GM12878 (cell line): ENCODE measurements around the gene RNPS1. TPM values are rescaled to one million over a fixed set of nuclear protein-coding genes. Genes with fewer than 3 reads are reported as not detected.

Source experiments
- ATAC-seq: fragments of 200-7000 bp; cut with Tn5 transposase; 3 replicates; pipeline ENCODE4 v1.9.1; 2020; ENCODE audit warnings: mild to moderate bottlenecking, moderate library complexity
- BruUV-seq: library from RNA; stranded (reverse); fragments of 400-500 nt; replicated peaks from 2 replicates; lab custom pipeline; 2021; lab: Mats Ljungman, UMichigan
- CTCF ChIA-PET: fragments of 300-600 bp; sonication (Branson Sonifier 250); formaldehyde crosslinking; extraction: SDS; loops from one replicate; lab custom pipeline; 2021; ENCODE audit warnings: inconsistent platforms; lab: Yijun Ruan, JAX
- POLR2A ChIA-PET: fragments of 350-600 bp; formaldehyde crosslinking; extraction: SDS; loops from one replicate; lab custom pipeline; 2021; ENCODE audit warnings: inconsistent platforms; lab: Charles Lee
- RAD21 ChIA-PET: fragments of 300-600 bp; sonication (Branson Sonifier 250); formaldehyde crosslinking; loops from one replicate; lab custom pipeline; 2023; ENCODE audit warnings: antibody characterized with exemption; ENCODE audit not compliant: unreplicated experiment; lab: Charles Lee
- SMC1A ChIA-PET: fragments of 300-600 bp; sonication (Branson Sonifier 250); formaldehyde crosslinking; loops from one replicate; lab custom pipeline; 2023; ENCODE audit not compliant: unreplicated experiment, uncharacterized antibody; lab: Charles Lee
- DNase-seq: peaks from one replicate; pipeline ENCODE4 v3.0.0-alpha.2; 2011; ENCODE audit warnings: low read depth, low spot score
- FAIRE-seq: peaks from 3 replicates; lab custom pipeline; 2011; peaks lifted over from hg19 to GRCh38; lab: Jason Lieb, UNC
- H2AFZ ChIP-seq: 2 replicates; pipeline ENCODE4 v1.6.0; 2011; ENCODE audit warnings: low read depth, low read length, control low read depth; ENCODE audit not compliant: control insufficient read depth
- H3K27ac ChIP-seq: 2 replicates; pipeline ENCODE4 v1.5.1; 2011; ENCODE audit warnings: control low read depth; ENCODE audit not compliant: control insufficient read depth, insufficient read depth
- H3K27me3 ChIP-seq, 2 experiments: replicated peaks in 1 of 2; 2 replicates each; pipeline versions ENCODE4 v1.6.0 to v1.6.1; 2011; ENCODE audit warnings: low read length in 1 of 2; ENCODE audit not compliant: control insufficient read depth in 2 of 2, insufficient read depth in 2 of 2
- H3K36me3 ChIP-seq, 2 experiments: 2 replicates each; pipeline ENCODE4 v1.5.1; 2011; ENCODE audit warnings: low read length in 1 of 2; ENCODE audit not compliant: control insufficient read depth in 2 of 2, insufficient read depth in 2 of 2
- H3K4me1 ChIP-seq: 2 replicates; pipeline ENCODE4 v1.6.1; 2011; ENCODE audit warnings: mild to moderate bottlenecking, low read length, moderate library complexity, mixed read lengths; ENCODE audit not compliant: control insufficient read depth, insufficient read depth
- H3K4me2 ChIP-seq: 2 replicates; pipeline ENCODE4 v1.6.0; 2011; ENCODE audit warnings: control low read depth; ENCODE audit not compliant: control insufficient read depth, insufficient read depth
- H3K4me3 ChIP-seq: fragments of 200-600 bp; sonication (generic); 2 replicates; pipeline ENCODE4 v1.5.1; 2016
- H3K79me2 ChIP-seq: 2 replicates; pipeline ENCODE4 v1.6.0; 2011; ENCODE audit warnings: low read length; ENCODE audit not compliant: control insufficient read depth, insufficient read depth
- H3K9ac ChIP-seq: 2 replicates; pipeline ENCODE4 v1.8.0; 2011; ENCODE audit warnings: low read length, control low read depth, mixed read lengths; ENCODE audit not compliant: control insufficient read depth, insufficient read depth
- H3K9me3 ChIP-seq: replicated peaks from 3 replicates; pipeline ENCODE4 v1.5.1; 2011; ENCODE audit warnings: mild to moderate bottlenecking, low read length; ENCODE audit not compliant: control insufficient read depth, insufficient read depth
- H4K20me1 ChIP-seq: 2 replicates; pipeline ENCODE4 v1.6.0; 2011; ENCODE audit not compliant: control insufficient read depth, insufficient read depth
- CREM ChIP-seq: IDR thresholded peaks from 2 replicates; pipeline ENCODE4 v1.6.1; 2014; ENCODE audit warnings: antibody characterized with exemption, low read depth
- EP300 ChIP-seq, 2 experiments: fragments of 150-350 bp in 1 of 2; IDR thresholded peaks; 2 replicates each; pipeline ENCODE4 v1.6.1; 2011 to 2012; ENCODE audit warnings: low read depth in 2 of 2, low read length in 2 of 2, borderline replicate concordance in 1 of 2, improper control_type of control experiment in 1 of 2, inconsistent platforms in 1 of 2; ENCODE audit not compliant: control insufficient read depth in 1 of 2
- LARP7 ChIP-seq: fragments of 450-650 bp; IDR thresholded peaks from 2 replicates; pipeline ENCODE4 v1.6.1; 2017; ENCODE audit warnings: mild to moderate bottlenecking
- MEF2A ChIP-seq: IDR thresholded peaks from 2 replicates; pipeline ENCODE4 v1.6.1; 2011; ENCODE audit warnings: low read depth, mild to moderate bottlenecking, low read length, moderate library complexity; ENCODE audit not compliant: insufficient read depth
- MYB ChIP-seq: fragments of 150-350 bp; IDR thresholded peaks from 2 replicates; pipeline ENCODE4 v1.6.1; 2014; ENCODE audit warnings: mild to moderate bottlenecking, low read depth, low read length, borderline replicate concordance
- NFYB ChIP-seq: IDR thresholded peaks from 2 replicates; pipeline ENCODE4 v1.6.1; 2011; ENCODE audit warnings: low read depth, mild to moderate bottlenecking, low read length, improper control_type of control experiment, moderate library complexity; ENCODE audit not compliant: insufficient read depth
- POLR2A ChIP-seq: IDR thresholded peaks from 2 replicates; pipeline ENCODE4 v1.6.1; 2011; ENCODE audit warnings: low read depth, mild to moderate bottlenecking, low read length
- POU2F2 ChIP-seq: IDR thresholded peaks from 3 replicates; pipeline ENCODE4 v1.6.1; 2011; ENCODE audit warnings: low read depth, mild to moderate bottlenecking, low read length, borderline replicate concordance
- RB1 ChIP-seq: fragments of 450-650 bp; formaldehyde crosslinking; IDR thresholded peaks from 2 replicates; pipeline ENCODE4 v1.6.1; 2017; ENCODE audit warnings: mild to moderate bottlenecking, borderline replicate concordance
- SMAD5 ChIP-seq: IDR thresholded peaks from 2 replicates; pipeline ENCODE4 v1.6.1; 2016; ENCODE audit warnings: antibody characterized with exemption, low read depth
- STAT1 ChIP-seq: fragments of 450-650 bp; conservative IDR thresholded peaks from 2 replicates; pipeline ENCODE4 v1.6.1; 2014; ENCODE audit warnings: antibody characterized with exemption, mild to moderate bottlenecking
- TARDBP ChIP-seq: IDR thresholded peaks from 2 replicates; pipeline ENCODE4 v1.6.1; 2016; ENCODE audit warnings: borderline replicate concordance
- YY1 ChIP-seq: IDR thresholded peaks from 2 replicates; pipeline ENCODE4 v1.6.1; 2011; ENCODE audit warnings: low read depth, mild to moderate bottlenecking, low read length
- WGBS: methylation state at CpG from one replicate; pipeline ENCODE4 v1.1.6; 2016; ENCODE audit warnings: low lambda C conversion rate; ENCODE audit not compliant: insufficient replicate concordance, insufficient coverage; ENCODE audit errors: missing lambda C conversion rate; 5-methylcytosine and 5-hydroxymethylcytosine counted together
- in situ Hi-C: fragments of 300-500 bp; cut with MboI; formaldehyde crosslinking; loops from 9 replicates; pipeline ENCODE4 v1.14.3; 2018; ENCODE audit warnings: mixed read lengths
- intact Hi-C: fragments of 100-400 bp; cut with micrococcal nuclease; formaldehyde crosslinking; loops from one replicate; pipeline ENCODE4 v1.14.2; 2022; ENCODE audit not compliant: unreplicated experiment
- polyA plus RNA-seq, 11 experiments: library from polyadenylated mRNA; depleted of rRNA in 4 of 11; unstranded in 6 of 11; stranded (reverse) in 5 of 11; fragments of >200 nt; fragmentation: Nextera tagmentation in 4 of 11; fragmentation: Illumina TruSeq in 1 of 11; extraction: Ambion mirVana in 4 of 11; extraction: Trizol in 1 of 11; gene quantifications; 1 replicate in 1 of 11; 2 replicates in 10 of 11; pipeline versions ENCODE4 v1.2.1 to v1.2.3, GENCODE V29; 2011 to 2016; ENCODE audit warnings: inconsistent platforms in 2 of 11, missing spikeins in 2 of 11, low read depth in 1 of 11
- total RNA-seq, 4 experiments: library from RNA; depleted of rRNA in 3 of 4; stranded (reverse); fragments of >200 nt in 3 of 4; fragmentation: Illumina TruSeq in 1 of 4; extraction: Trizol in 1 of 4; gene quantifications; 2 replicates each; pipeline versions ENCODE4 v1.2.1 to v1.2.3, GENCODE V29; 2013 to 2021
- TF ChIP-seq, protein P1 (sequence below): fragments of 450-650 bp; IDR thresholded peaks from 2 replicates; pipeline ENCODE4 v1.6.1; 2017; ENCODE audit warnings: low read depth, mild to moderate bottlenecking, moderate library complexity
- TF ChIP-seq, protein P2 (sequence below): fragments of 450-650 bp; formaldehyde crosslinking; IDR thresholded peaks from 2 replicates; pipeline ENCODE4 v1.4.0; 2022; ENCODE audit warnings: mild to moderate bottlenecking, moderate library complexity
- TF ChIP-seq, protein P3 (sequence below): fragments of 450-650 bp; conservative IDR thresholded peaks from 2 replicates; pipeline ENCODE4 v1.6.1; 2017; ENCODE audit warnings: mild to moderate bottlenecking, moderate library complexity

The RNPS1 gene
- total and polyA plus RNA-seq, 10 of the 15 experiments (the other 5 are each of a cell fraction or from before 2014, with no cell fraction given) = 38.2 to 359 (median 188) TPM

DNA sequence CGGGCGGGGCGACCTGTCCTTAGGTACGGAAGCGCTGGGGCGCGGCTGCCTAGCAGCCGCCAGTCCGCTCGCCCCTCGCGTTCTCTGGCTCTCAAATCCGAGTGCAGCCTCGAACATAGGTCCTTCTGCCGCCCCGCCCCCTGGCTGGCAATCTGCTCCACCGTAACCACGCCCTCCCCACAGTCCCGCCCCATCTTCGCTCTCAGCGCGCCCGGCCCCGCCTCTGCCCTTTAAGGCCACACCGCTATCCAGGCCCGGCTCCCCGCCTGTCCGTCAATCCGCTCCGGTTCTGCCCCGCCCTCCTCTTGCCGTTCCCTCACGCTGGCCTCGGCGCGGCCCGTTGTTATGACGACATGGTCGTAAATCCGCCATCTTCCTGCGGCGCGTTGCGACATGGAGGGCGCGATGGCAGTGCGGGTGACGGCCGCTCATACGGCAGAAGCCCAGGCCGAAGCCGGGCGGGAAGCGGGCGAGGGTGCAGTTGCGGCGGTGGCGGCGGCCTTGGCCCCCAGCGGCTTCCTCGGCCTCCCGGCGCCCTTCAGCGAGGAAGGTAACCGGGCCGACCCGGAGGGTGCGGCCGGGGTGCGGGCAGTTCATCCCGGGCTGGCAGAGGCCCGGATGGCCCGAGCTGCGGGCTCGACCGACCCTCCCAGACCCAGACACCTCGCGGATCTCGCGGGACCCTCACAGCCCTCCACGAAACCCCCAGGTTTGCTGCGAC lies 44.5 kb downstream of the RNPS1 start, which contains the start of gene E4F1:
Gene E4F1 (plus strand): TSS at position 371 of the 721 bp plus-strand sequence. CDS start 23 bp downstream, at position 394.
- intact Hi-C loops = loop anchor here (2.0 kb wide), 1 partner anchor 27 kb away; the partner anchor contains the start of gene ECI1
- DNase-seq = peak; percentile 97
- ChIA-PET CTCF (interaction anchor here (1.3 kb wide), 1 partner anchor 29 kb away, joined by 3 read pairs; no protein-coding TSS in a partner anchor), RAD21 (no interaction called here), SMC1A (interaction anchor here (1.1 kb wide), 1 partner anchor 9 kb away, joined by 3 read pairs; the partner anchor contains the start of gene PGP), POLR2A (no interaction called here)
- peak within 1 kb of the TSS; percentile 88 for H3K4me2 ChIP-seq
- H3K4me1 ChIP-seq = peaks cover 5% of the 10 kb centered on the region; the same call in 1 of the 2 replicates
- peaks cover 27% of the 10 kb centered on the region for H3K79me2 ChIP-seq
- FAIRE-seq = peak; percentile 99
- H3K27me3 ChIP-seq = no peaks in the 10 kb centered on the region
- ATAC-seq = peak; percentile 98
- H3K9ac ChIP-seq = peak within 1 kb of the TSS; percentile 87
- peak within 1 kb of the TSS; percentile 86 for H2AFZ ChIP-seq
- WGBS = 1% methylated on average over 65 of the region's 82 CpGs
- no peaks in the 10 kb centered on the region for H4K20me1 ChIP-seq
- no TSS peak for BruUV-seq
- peak within 1 kb of the TSS; percentile 78 for H3K27ac ChIP-seq
- H3K4me3 ChIP-seq = peak within 1 kb of the TSS; percentile 96
- in situ Hi-C loops = no loop called here
- H3K36me3 ChIP-seq = peaks cover 0 to 3% of the 10 kb centered on the region in 2 experiments; a peak in 3 of 4 replicates
- no peaks in the 10 kb centered on the region for H3K9me3 ChIP-seq
- TF ChIP-seq, protein P1, sequence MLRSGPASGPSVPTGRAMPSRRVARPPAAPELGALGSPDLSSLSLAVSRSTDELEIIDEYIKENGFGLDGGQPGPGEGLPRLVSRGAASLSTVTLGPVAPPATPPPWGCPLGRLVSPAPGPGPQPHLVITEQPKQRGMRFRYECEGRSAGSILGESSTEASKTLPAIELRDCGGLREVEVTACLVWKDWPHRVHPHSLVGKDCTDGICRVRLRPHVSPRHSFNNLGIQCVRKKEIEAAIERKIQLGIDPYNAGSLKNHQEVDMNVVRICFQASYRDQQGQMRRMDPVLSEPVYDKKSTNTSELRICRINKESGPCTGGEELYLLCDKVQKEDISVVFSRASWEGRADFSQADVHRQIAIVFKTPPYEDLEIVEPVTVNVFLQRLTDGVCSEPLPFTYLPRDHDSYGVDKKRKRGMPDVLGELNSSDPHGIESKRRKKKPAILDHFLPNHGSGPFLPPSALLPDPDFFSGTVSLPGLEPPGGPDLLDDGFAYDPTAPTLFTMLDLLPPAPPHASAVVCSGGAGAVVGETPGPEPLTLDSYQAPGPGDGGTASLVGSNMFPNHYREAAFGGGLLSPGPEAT = peak; percentile 61; the same call in 1 of the 2 replicates
- TF ChIP-seq STAT1 (0 out of 2 replicates have a peak, but pooled peaks have one; percentile 75), CREM (peak; percentile 96), NFYB (peak; percentile 20; the same call in 1 of the 2 replicates), SMAD5 (peak; percentile 50; the same call in 1 of the 2 replicates), POLR2A (peak; percentile 99), MEF2A (0 out of 2 replicates have a peak, but pooled peaks have one; percentile 16), POU2F2 (peak; percentile 86; the same call in 2 of the 3 replicates), YY1 (peak; percentile 94), LARP7 (peak; percentile 86; the same call in 1 of the 2 replicates), RB1 (peak; percentile 97), MYB (no peak), EP300 (IDR thresholded peaks at IDR 0.05; ENCODE audit: borderline replicate concordance in 1 of 2, control insufficient read depth in 1 of 2, low read depth in 2 of 2, low read length in 2 of 2) (peak in 1 of 2 experiments; percentile 41; a peak in 1 of 4 replicates), TARDBP (peak; percentile 44; the same call in 1 of the 2 replicates)
- TF ChIP-seq, protein P2, sequence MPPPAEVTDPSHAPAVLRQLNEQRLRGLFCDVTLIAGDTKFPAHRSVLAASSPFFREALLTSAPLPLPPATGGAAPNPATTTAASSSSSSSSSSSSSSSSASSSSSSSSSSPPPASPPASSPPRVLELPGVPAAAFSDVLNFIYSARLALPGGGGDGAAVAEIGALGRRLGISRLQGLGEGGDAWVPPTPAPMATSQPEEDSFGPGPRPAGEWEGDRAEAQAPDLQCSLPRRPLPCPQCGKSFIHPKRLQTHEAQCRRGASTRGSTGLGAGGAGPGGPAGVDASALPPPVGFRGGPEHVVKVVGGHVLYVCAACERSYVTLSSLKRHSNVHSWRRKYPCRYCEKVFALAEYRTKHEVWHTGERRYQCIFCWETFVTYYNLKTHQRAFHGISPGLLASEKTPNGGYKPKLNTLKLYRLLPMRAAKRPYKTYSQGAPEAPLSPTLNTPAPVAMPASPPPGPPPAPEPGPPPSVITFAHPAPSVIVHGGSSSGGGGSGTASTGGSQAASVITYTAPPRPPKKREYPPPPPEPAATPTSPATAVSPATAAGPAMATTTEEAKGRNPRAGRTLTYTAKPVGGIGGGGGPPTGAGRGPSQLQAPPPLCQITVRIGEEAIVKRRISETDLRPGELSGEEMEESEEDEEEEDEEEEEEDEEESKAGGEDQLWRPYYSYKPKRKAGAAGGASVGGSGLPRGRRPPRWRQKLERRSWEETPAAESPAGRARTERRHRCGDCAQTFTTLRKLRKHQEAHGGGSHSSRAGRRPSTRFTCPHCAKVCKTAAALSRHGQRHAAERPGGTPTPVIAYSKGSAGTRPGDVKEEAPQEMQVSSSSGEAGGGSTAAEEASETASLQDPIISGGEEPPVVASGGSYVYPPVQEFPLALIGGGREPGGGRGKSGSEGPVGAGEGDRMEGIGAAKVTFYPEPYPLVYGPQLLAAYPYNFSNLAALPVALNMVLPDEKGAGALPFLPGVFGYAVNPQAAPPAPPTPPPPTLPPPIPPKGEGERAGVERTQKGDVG = no peak
- TF ChIP-seq, protein P3, sequence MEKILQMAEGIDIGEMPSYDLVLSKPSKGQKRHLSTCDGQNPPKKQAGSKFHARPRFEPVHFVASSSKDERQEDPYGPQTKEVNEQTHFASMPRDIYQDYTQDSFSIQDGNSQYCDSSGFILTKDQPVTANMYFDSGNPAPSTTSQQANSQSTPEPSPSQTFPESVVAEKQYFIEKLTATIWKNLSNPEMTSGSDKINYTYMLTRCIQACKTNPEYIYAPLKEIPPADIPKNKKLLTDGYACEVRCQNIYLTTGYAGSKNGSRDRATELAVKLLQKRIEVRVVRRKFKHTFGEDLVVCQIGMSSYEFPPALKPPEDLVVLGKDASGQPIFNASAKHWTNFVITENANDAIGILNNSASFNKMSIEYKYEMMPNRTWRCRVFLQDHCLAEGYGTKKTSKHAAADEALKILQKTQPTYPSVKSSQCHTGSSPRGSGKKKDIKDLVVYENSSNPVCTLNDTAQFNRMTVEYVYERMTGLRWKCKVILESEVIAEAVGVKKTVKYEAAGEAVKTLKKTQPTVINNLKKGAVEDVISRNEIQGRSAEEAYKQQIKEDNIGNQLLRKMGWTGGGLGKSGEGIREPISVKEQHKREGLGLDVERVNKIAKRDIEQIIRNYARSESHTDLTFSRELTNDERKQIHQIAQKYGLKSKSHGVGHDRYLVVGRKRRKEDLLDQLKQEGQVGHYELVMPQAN = peak; percentile 90
